HCT116 (cell line): Measurements from ENCODE around the gene SLAIN2.

Experiments used
- EGR1 ChIP-seq: IDR thresholded peaks from 2 replicates; pipeline ENCODE4 v1.6.1; 2012; ENCODE audit warnings: low read depth
- FOSL1 ChIP-seq: IDR thresholded peaks from 2 replicates; pipeline ENCODE4 v1.6.1; 2012; ENCODE audit warnings: low read depth
- JUND ChIP-seq: IDR thresholded peaks from 2 replicates; pipeline ENCODE4 v1.6.1; 2012
- MAX ChIP-seq: IDR thresholded peaks from 2 replicates; pipeline ENCODE4 v1.6.1; 2012
- POLR2A ChIP-seq: IDR thresholded peaks from 2 replicates; pipeline ENCODE4 v1.7.0; 2011; ENCODE audit warnings: borderline replicate concordance; ENCODE audit not compliant: insufficient read depth, insufficient read length; ENCODE audit errors: extremely low read depth
- POLR2AphosphoS5 ChIP-seq: IDR thresholded peaks from 2 replicates; pipeline ENCODE4 v1.6.1; 2011; ENCODE audit warnings: mild to moderate bottlenecking, low read depth, low read length, moderate library complexity
- RAD21 ChIP-seq: IDR thresholded peaks from 2 replicates; pipeline ENCODE4 v1.6.1; 2012; ENCODE audit warnings: low read depth, mild to moderate bottlenecking
- REST ChIP-seq: IDR thresholded peaks from 2 replicates; pipeline ENCODE4 v1.6.1; 2012; ENCODE audit warnings: low read depth
- TF ChIP-seq, protein P1 (sequence below), 3 experiments: fragments of 200-600 bp in 1 of 3; sonication (generic) in 1 of 3; IDR thresholded peaks in 2 of 3; conservative IDR thresholded peaks in 1 of 3; 2 replicates each; pipeline ENCODE4 v1.5.1; 2012 to 2017; ENCODE audit warnings: low read depth in 2 of 3, low read length in 2 of 3, antibody characterized with exemption in 1 of 3, borderline replicate concordance in 1 of 3, control low read depth in 1 of 3, mild to moderate bottlenecking in 1 of 3, mixed read lengths in 1 of 3, mixed run types in 1 of 3, moderate library complexity in 1 of 3; ENCODE audit not compliant: insufficient read depth in 1 of 3
- TF ChIP-seq, protein P2 (sequence below): IDR thresholded peaks from 2 replicates; pipeline ENCODE4 v1.6.1; 2011; ENCODE audit warnings: mild to moderate bottlenecking, low read length, moderate library complexity; ENCODE audit not compliant: insufficient replicate concordance; ENCODE audit errors: extremely low read depth
- TF ChIP-seq, protein P3 (sequence below): IDR thresholded peaks from 2 replicates; pipeline ENCODE4 v1.6.1; 2012

- TF ChIP-seq, protein P1, sequence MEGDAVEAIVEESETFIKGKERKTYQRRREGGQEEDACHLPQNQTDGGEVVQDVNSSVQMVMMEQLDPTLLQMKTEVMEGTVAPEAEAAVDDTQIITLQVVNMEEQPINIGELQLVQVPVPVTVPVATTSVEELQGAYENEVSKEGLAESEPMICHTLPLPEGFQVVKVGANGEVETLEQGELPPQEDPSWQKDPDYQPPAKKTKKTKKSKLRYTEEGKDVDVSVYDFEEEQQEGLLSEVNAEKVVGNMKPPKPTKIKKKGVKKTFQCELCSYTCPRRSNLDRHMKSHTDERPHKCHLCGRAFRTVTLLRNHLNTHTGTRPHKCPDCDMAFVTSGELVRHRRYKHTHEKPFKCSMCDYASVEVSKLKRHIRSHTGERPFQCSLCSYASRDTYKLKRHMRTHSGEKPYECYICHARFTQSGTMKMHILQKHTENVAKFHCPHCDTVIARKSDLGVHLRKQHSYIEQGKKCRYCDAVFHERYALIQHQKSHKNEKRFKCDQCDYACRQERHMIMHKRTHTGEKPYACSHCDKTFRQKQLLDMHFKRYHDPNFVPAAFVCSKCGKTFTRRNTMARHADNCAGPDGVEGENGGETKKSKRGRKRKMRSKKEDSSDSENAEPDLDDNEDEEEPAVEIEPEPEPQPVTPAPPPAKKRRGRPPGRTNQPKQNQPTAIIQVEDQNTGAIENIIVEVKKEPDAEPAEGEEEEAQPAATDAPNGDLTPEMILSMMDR (IDR thresholded peaks at IDR 0.05 in 2 of 3, conservative IDR thresholded peaks at IDR 0.05 in 1 of 3; ENCODE audit: borderline replicate concordance in 1 of 3, insufficient read depth in 1 of 3, low read depth in 2 of 3, low read length in 2 of 3) = no peak
- TF ChIP-seq, protein P2, sequence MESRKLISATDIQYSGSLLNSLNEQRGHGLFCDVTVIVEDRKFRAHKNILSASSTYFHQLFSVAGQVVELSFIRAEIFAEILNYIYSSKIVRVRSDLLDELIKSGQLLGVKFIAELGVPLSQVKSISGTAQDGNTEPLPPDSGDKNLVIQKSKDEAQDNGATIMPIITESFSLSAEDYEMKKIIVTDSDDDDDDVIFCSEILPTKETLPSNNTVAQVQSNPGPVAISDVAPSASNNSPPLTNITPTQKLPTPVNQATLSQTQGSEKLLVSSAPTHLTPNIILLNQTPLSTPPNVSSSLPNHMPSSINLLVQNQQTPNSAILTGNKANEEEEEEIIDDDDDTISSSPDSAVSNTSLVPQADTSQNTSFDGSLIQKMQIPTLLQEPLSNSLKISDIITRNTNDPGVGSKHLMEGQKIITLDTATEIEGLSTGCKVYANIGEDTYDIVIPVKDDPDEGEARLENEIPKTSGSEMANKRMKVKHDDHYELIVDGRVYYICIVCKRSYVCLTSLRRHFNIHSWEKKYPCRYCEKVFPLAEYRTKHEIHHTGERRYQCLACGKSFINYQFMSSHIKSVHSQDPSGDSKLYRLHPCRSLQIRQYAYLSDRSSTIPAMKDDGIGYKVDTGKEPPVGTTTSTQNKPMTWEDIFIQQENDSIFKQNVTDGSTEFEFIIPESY = no peak
- TF ChIP-seq POLR2AphosphoS5 = no peak
- TF ChIP-seq, protein P3, sequence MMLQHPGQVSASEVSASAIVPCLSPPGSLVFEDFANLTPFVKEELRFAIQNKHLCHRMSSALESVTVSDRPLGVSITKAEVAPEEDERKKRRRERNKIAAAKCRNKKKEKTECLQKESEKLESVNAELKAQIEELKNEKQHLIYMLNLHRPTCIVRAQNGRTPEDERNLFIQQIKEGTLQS = no peak
- TF ChIP-seq RAD21 = no peak
- no peak for TF ChIP-seq POLR2A
- no peak for TF ChIP-seq FOSL1
- no peak for TF ChIP-seq JUND
- no peak for TF ChIP-seq MAX
- no peak for TF ChIP-seq REST
- no peak for TF ChIP-seq EGR1
Measured at GRCh38 chr4:48472794-48473193, 131.5 kb downstream of the SLAIN2 start.
